HCT116 (cell line): ENCODE results near the gene OSBPL1A. TPM values are rescaled to one million over a fixed set of nuclear protein-coding genes. Genes with fewer than 3 reads are reported as not detected.
A peak's percentile ranks its signal among the peaks of the same experiment; 100 is the strongest.

Source experiments
- ATAC-seq: fragments of 200-7000 bp; cut with Tn5 transposase; 2 replicates; pipeline ENCODE4 v1.9.1; 2020; ENCODE audit warnings: mild to moderate bottlenecking, moderate library complexity
- BruUV-seq: library from RNA; stranded (reverse); fragments of 400-500 nt; replicated peaks from 2 replicates; lab custom pipeline; 2021; lab: Mats Ljungman, UMichigan
- CTCF ChIA-PET: fragments of 300-600 bp; sonication (Branson Sonifier 250); formaldehyde crosslinking; loops from one replicate; lab custom pipeline; 2021; ENCODE audit warnings: antibody characterized with exemption; lab: Charles Lee
- POLR2A ChIA-PET: fragments of 300-600, 350-600 bp; sonication (Branson Sonifier 250); formaldehyde crosslinking; loops from one replicate; lab custom pipeline; 2021; ENCODE audit warnings: antibody characterized with exemption; lab: Charles Lee
- RAD21 ChIA-PET, 2 experiments: fragments of 300-600 bp; sonication (Branson Sonifier 250); formaldehyde crosslinking; loops; one replicate each; lab custom pipeline; 2023; ENCODE audit warnings: low total read pairs in 2 of 2; ENCODE audit not compliant: uncharacterized antibody in 2 of 2, unreplicated experiment in 2 of 2, low non-redundant PET in 1 of 2; lab: Charles Lee
- DNase-seq: peaks from one replicate; pipeline ENCODE4 v3.0.0-alpha.2; 2010; ENCODE audit warnings: low read depth, low spot score
- H2AFZ ChIP-seq: fragments of 200-600 bp; shearing (Covaris generic), sonication (generic); 2 replicates; pipeline ENCODE4 v1.6.1; 2017; ENCODE audit warnings: low read depth, mixed run types, mixed read lengths, antibody characterized with exemption, low read length; ENCODE audit not compliant: poor library complexity, severe bottlenecking
- H3K27ac ChIP-seq: 2 replicates; pipeline ENCODE4 v1.5.1; 2012; ENCODE audit warnings: low read depth, low read length
- H3K27me3 ChIP-seq: fragments of 200-600 bp; sonication (generic); 2 replicates; pipeline ENCODE4 v1.6.1; 2016; ENCODE audit warnings: mixed run types, low read length, mixed read lengths; ENCODE audit not compliant: insufficient read depth
- H3K36me3 ChIP-seq, 2 experiments: fragments of 200-500 bp in 1 of 2; fragments of 200-600 bp in 1 of 2; sonication (Bioruptor generic) in 1 of 2; sonication (generic) in 1 of 2; 2 replicates each; pipeline versions ENCODE4 v1.5.1 to v1.6.1; 2014 to 2016; ENCODE audit warnings: low read length in 2 of 2, inconsistent platforms in 1 of 2, mixed read lengths in 1 of 2, mixed run types in 1 of 2; ENCODE audit not compliant: insufficient read depth in 2 of 2, control insufficient read depth in 1 of 2
- H3K4me1 ChIP-seq, 2 experiments: fragments of 200-600 bp in 1 of 2; sonication (generic) in 1 of 2; 2 replicates each; pipeline versions ENCODE4 v1.5.1 to v1.6.1; 2012 to 2017; ENCODE audit warnings: low read length in 2 of 2, inconsistent platforms in 1 of 2, mild to moderate bottlenecking in 1 of 2, mixed read lengths in 1 of 2, mixed run types in 1 of 2, moderate library complexity in 1 of 2; ENCODE audit not compliant: insufficient read depth in 2 of 2, control insufficient read depth in 1 of 2
- H3K4me2 ChIP-seq: fragments of 200-600 bp; sonication (generic); 2 replicates; pipeline ENCODE4 v1.6.1; 2017; ENCODE audit warnings: mixed run types, low read length, mixed read lengths
- H3K4me3 ChIP-seq, 2 experiments: fragments of 200-600 bp in 1 of 2; sonication (generic) in 1 of 2; replicated peaks in 1 of 2; 2 replicates each; pipeline ENCODE4 v1.5.1; 2011 to 2016; ENCODE audit warnings: low read length in 2 of 2, control low read depth in 1 of 2, low read depth in 1 of 2, mild to moderate bottlenecking in 1 of 2, mixed read lengths in 1 of 2, mixed run types in 1 of 2
- H3K79me2 ChIP-seq: fragments of 200-600 bp; sonication (generic); 2 replicates; pipeline ENCODE4 v1.6.1; 2017; ENCODE audit warnings: mild to moderate bottlenecking, mixed run types, low read length, moderate library complexity, mixed read lengths; ENCODE audit not compliant: insufficient read depth
- H3K9ac ChIP-seq: fragments of 200-600 bp; sonication (generic); 2 replicates; pipeline ENCODE4 v1.6.1; 2016; ENCODE audit warnings: low read length, mixed read lengths
- H3K9me2 ChIP-seq: fragments of 200-600 bp; sonication (generic), shearing (Covaris generic); 2 replicates; pipeline ENCODE4 v1.6.1; 2017; ENCODE audit warnings: mixed run types, mild to moderate bottlenecking, moderate library complexity; ENCODE audit not compliant: insufficient read depth
- H3K9me3 ChIP-seq, 2 experiments: fragments of 200-500 bp in 1 of 2; fragments of 200-600 bp in 1 of 2; sonication (Bioruptor generic) in 1 of 2; sonication (generic) in 1 of 2; 2 replicates each; pipeline ENCODE4 v1.6.1; 2014 to 2017; ENCODE audit warnings: low read length in 2 of 2, mixed read lengths in 2 of 2, inconsistent platforms in 1 of 2, low read depth in 1 of 2, mild to moderate bottlenecking in 1 of 2, mixed run types in 1 of 2, moderate library complexity in 1 of 2; ENCODE audit not compliant: control insufficient read depth in 1 of 2, insufficient read depth in 1 of 2
- H4K20me1 ChIP-seq: fragments of 200-600 bp; sonication (generic), shearing (Covaris generic); 2 replicates; pipeline ENCODE4 v1.6.1; 2017; ENCODE audit warnings: mixed run types, mild to moderate bottlenecking, moderate library complexity; ENCODE audit not compliant: insufficient read depth
- CTCF ChIP-seq, 3 experiments: fragments of 200-600 bp in 1 of 3; sonication (generic) in 1 of 3; IDR thresholded peaks in 2 of 3; conservative IDR thresholded peaks in 1 of 3; 2 replicates each; pipeline ENCODE4 v1.5.1; 2012 to 2017; ENCODE audit warnings: low read depth in 2 of 3, low read length in 2 of 3, antibody characterized with exemption in 1 of 3, borderline replicate concordance in 1 of 3, control low read depth in 1 of 3, mild to moderate bottlenecking in 1 of 3, mixed read lengths in 1 of 3, mixed run types in 1 of 3, moderate library complexity in 1 of 3; ENCODE audit not compliant: insufficient read depth in 1 of 3
- EGR1 ChIP-seq: IDR thresholded peaks from 2 replicates; pipeline ENCODE4 v1.6.1; 2012; ENCODE audit warnings: low read depth
- EZH2 ChIP-seq: fragments of 200-600 bp; sonication (generic); IDR thresholded peaks from 2 replicates; pipeline ENCODE4 v1.6.1; 2017; ENCODE audit warnings: antibody characterized with exemption, mixed run types
- REST ChIP-seq: IDR thresholded peaks from 2 replicates; pipeline ENCODE4 v1.6.1; 2012; ENCODE audit warnings: low read depth
- SIN3A ChIP-seq: IDR thresholded peaks from 2 replicates; pipeline ENCODE4 v1.6.1; 2012; ENCODE audit warnings: low read depth
- TCF7L2 ChIP-seq: IDR thresholded peaks from 2 replicates; pipeline ENCODE4 v1.7.0; 2011; ENCODE audit warnings: borderline replicate concordance, inconsistent platforms; ENCODE audit not compliant: insufficient read depth, insufficient read length; ENCODE audit errors: extremely low read depth
- intact Hi-C: fragments of 100-400 bp; cut with micrococcal nuclease; formaldehyde crosslinking; loops from 2 replicates; pipeline ENCODE4 v1.10.0; 2022
- total RNA-seq: library from RNA; stranded (reverse); gene quantifications from one replicate; pipeline ENCODE4 v1.2.1, GENCODE V29; 2021; ENCODE audit not compliant: unreplicated experiment

Gene OSBPL1A
- total RNA-seq, 1 experiment from 2014 or later: 18.9 TPM

- peak overlapping the region; percentile 96; the same call in 1 of the 2 replicates for H3K27ac ChIP-seq
- peaks cover 2 to 9% of the 10 kb centered on the region in 2 experiments; a peak in 1 of 4 replicates for H3K36me3 ChIP-seq
- intact Hi-C loops: loop anchor here (5.0 to 10.0 kb wide), 2 partner anchors 60 to 73 kb away; no protein-coding TSS in a partner anchor
- peak; percentile 35 for ATAC-seq
- no peaks in the 10 kb centered on the region for H3K9me3 ChIP-seq
- TF ChIP-seq SIN3A (0 out of 2 replicates have a peak, but pooled peaks have one; percentile 13), CTCF (IDR thresholded peaks at IDR 0.05 in 2 of 3, conservative IDR thresholded peaks at IDR 0.05 in 1 of 3; ENCODE audit: borderline replicate concordance in 1 of 3, insufficient read depth in 1 of 3, low read depth in 2 of 3, low read length in 2 of 3) (no peak)
- peak overlapping the region; percentile 60 to 76 for H3K4me3 ChIP-seq
- peak overlapping the region; percentile 70 for H3K4me2 ChIP-seq
- H3K79me2 ChIP-seq: peaks cover 31% of the 10 kb centered on the region
- H3K9ac ChIP-seq: peak overlapping the region; percentile 97
- no peaks in the 10 kb centered on the region for H3K27me3 ChIP-seq
- POLR2A ChIA-PET: interaction anchor here (1.1 to 1.6 kb wide), 2 partner anchors 9 to 10 kb away, joined by 3 to 5 read pairs; no protein-coding TSS in a partner anchor
- H4K20me1 ChIP-seq: no peaks in the 10 kb centered on the region
- BruUV-seq: no TSS peak
- CTCF ChIA-PET: interaction anchor here (1.4 to 1.5 kb wide), 2 partner anchors 60 to 68 kb away, joined by 4 to 5 read pairs; no protein-coding TSS in a partner anchor
- H2AFZ ChIP-seq: no peak overlapping the region
- RAD21 ChIA-PET: no interaction called here
- no peak for DNase-seq
- H3K9me2 ChIP-seq: no peaks in the 10 kb centered on the region
- H3K4me1 ChIP-seq: peaks cover 5 to 21% of the 10 kb centered on the region in 2 experiments; a peak in 3 of 4 replicates
Observed at GRCh38 chr18:24427484-24427883, 29.9 kb upstream of the OSBPL1A start.

- H3K9me3 ChIP-seq: no peaks in the 10 kb centered on the region
- peak within 1 kb of the TSS; percentile 70 for H3K4me2 ChIP-seq
- no peaks in the 10 kb centered on the region for H3K27me3 ChIP-seq
- no peaks in the 10 kb centered on the region for H3K9me2 ChIP-seq
- ATAC-seq: peak; percentile 91
- peaks cover 5 to 21% of the 10 kb centered on the region in 2 experiments; a peak in 3 of 4 replicates for H3K4me1 ChIP-seq
- no peaks in the 10 kb centered on the region for H4K20me1 ChIP-seq
- peak; percentile 54 for DNase-seq
- peak within 1 kb of the TSS; percentile 97 for H3K9ac ChIP-seq
- H3K79me2 ChIP-seq: peaks cover 31% of the 10 kb centered on the region
- POLR2A ChIA-PET: interaction anchor here (1.6 kb wide), 1 partner anchor 9 kb away, joined by 5 read pairs; no protein-coding TSS in a partner anchor
- H3K27ac ChIP-seq: peak within 1 kb of the TSS; percentile 96
- H2AFZ ChIP-seq: peak within 1 kb of the TSS; percentile 19
- no TSS peak for BruUV-seq
- peak within 1 kb of the TSS; percentile 60 to 76 for H3K4me3 ChIP-seq
- CTCF ChIA-PET: interaction anchor here (0.7 to 1.5 kb wide), 3 partner anchors 10 to 67 kb away, joined by 3 to 5 read pairs (median 4); no protein-coding TSS in a partner anchor
- RAD21 ChIA-PET: no interaction called here
- peaks cover 0 to 9% of the 10 kb centered on the region in 2 experiments; a peak in 1 of 4 replicates for H3K36me3 ChIP-seq
- intact Hi-C loops: loop anchor here (1.0 to 10.0 kb wide), 3 partner anchors 28 to 72 kb away; no protein-coding TSS in a partner anchor
- TF ChIP-seq REST (no peak), EZH2 (no peak), TCF7L2 (peak; percentile 47), EGR1 (peak; percentile 82)
Observed at GRCh38 chr18:24426398-24427294, 29.0 kb upstream of the OSBPL1A start, which contains the start of gene IMPACT. Gene IMPACT (plus strand): TSS chr18:24426670. CDS start chr18:24426757, 87 bp downstream.
